Prostate gland (tissue), 2 donors: ENCODE results near the gene ETS2.

Source experiments
- CTCF ChIP-seq, 4 experiments: fragments of 200-600 bp in 2 of 4; fragments of 450-650 bp in 2 of 4; sonication (generic) in 2 of 4; IDR thresholded peaks; 1 replicate in 3 of 4; 2 replicates in 1 of 4; pipeline ENCODE4 v1.5.1; 2016 to 2019; ENCODE audit warnings: antibody characterized with exemption in 4 of 4, mild to moderate bottlenecking in 2 of 4, moderate library complexity in 2 of 4
- POLR2A ChIP-seq: fragments of 450-650 bp; IDR thresholded peaks from one replicate; pipeline ENCODE4 v1.6.1; 2016; ENCODE audit warnings: antibody characterized with exemption, mild to moderate bottlenecking
- POLR2AphosphoS5 ChIP-seq: sonication (generic); formaldehyde crosslinking; IDR thresholded peaks from one replicate; pipeline ENCODE4 v1.6.1; 2017; ENCODE audit warnings: antibody characterized with exemption

GRCh38 chr21:38795475-38795874 is 10.3 kb upstream of the ETS2 start:
- TF ChIP-seq POLR2AphosphoS5 (no peak), CTCF (IDR thresholded peaks at IDR 0.05) (no peak), POLR2A (no peak)
